Liver (tissue), 3 donors: ENCODE data around the gene STIM1.

ENCODE experiments used
- EGR1 ChIP-seq, 2 donors: IDR thresholded peaks; 2 replicates each; pipeline ENCODE4 v1.6.1; 2016 to 2018; ENCODE audit warnings: antibody characterized with exemption in 2 of 2, low read depth in 2 of 2
- GABPA ChIP-seq, 2 donors: IDR thresholded peaks in 1 of 2; conservative IDR thresholded peaks in 1 of 2; 2 replicates each; pipeline ENCODE4 v1.6.1; 2016; ENCODE audit warnings: antibody characterized with exemption in 2 of 2, mild to moderate bottlenecking in 1 of 2, moderate library complexity in 1 of 2
- JUND ChIP-seq, 2 donors: IDR thresholded peaks; 2 replicates each; pipeline ENCODE4 v1.6.1; 2016; ENCODE audit warnings: antibody characterized with exemption in 2 of 2
- RAD21 ChIP-seq, 2 donors: IDR thresholded peaks; 2 replicates each; pipeline ENCODE4 v1.6.1; 2016; ENCODE audit warnings: antibody characterized with exemption in 2 of 2, mild to moderate bottlenecking in 2 of 2
- SP1 ChIP-seq: IDR thresholded peaks from 2 replicates; pipeline ENCODE4 v1.6.1; 2018; ENCODE audit warnings: antibody characterized with exemption, mild to moderate bottlenecking
- TF ChIP-seq, protein P1 (sequence below): fragments of 150-350 bp; IDR thresholded peaks from 2 replicates; pipeline ENCODE4 v1.5.1; 2017; ENCODE audit warnings: improper control_type of control experiment, low read depth, low read length; ENCODE audit not compliant: missing input control
- TF ChIP-seq, protein P2 (sequence below): IDR thresholded peaks from 2 replicates; pipeline ENCODE4 v1.6.1; 2016; ENCODE audit warnings: antibody characterized with exemption
- TF ChIP-seq, protein P3 (sequence below): IDR thresholded peaks from 2 replicates; pipeline ENCODE4 v1.6.1; 2016; ENCODE audit warnings: antibody characterized with exemption, mild to moderate bottlenecking
- TF ChIP-seq, protein P4 (sequence below): IDR thresholded peaks from 2 replicates; pipeline ENCODE4 v1.6.1; 2016; ENCODE audit warnings: antibody characterized with exemption
- donor health status: healthy.
- donor health status: healthy.

DNA sequence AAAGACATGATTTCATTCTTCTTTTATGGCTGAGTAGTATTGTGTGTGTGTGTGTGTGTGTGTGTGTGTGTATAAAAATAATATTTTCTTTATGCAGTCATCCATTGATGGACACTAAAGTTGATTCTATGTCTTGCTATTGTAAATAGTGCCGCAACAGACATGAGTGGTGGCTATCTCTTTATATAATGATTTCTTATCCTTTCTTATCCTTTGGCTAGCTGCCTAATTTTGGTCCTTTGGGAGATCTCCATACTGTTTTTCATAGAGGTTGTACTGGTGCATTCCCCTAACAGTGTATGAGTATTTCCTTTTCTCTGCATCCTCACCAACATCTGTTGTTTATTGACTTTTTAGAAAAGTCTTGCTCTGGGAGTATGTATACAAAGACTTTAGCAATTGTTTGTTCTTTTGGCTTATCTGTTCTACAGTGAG, 107.0 kb downstream of the STIM1 start:
- TF ChIP-seq, protein P1, sequence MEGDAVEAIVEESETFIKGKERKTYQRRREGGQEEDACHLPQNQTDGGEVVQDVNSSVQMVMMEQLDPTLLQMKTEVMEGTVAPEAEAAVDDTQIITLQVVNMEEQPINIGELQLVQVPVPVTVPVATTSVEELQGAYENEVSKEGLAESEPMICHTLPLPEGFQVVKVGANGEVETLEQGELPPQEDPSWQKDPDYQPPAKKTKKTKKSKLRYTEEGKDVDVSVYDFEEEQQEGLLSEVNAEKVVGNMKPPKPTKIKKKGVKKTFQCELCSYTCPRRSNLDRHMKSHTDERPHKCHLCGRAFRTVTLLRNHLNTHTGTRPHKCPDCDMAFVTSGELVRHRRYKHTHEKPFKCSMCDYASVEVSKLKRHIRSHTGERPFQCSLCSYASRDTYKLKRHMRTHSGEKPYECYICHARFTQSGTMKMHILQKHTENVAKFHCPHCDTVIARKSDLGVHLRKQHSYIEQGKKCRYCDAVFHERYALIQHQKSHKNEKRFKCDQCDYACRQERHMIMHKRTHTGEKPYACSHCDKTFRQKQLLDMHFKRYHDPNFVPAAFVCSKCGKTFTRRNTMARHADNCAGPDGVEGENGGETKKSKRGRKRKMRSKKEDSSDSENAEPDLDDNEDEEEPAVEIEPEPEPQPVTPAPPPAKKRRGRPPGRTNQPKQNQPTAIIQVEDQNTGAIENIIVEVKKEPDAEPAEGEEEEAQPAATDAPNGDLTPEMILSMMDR: no peak
- TF ChIP-seq, protein P2, sequence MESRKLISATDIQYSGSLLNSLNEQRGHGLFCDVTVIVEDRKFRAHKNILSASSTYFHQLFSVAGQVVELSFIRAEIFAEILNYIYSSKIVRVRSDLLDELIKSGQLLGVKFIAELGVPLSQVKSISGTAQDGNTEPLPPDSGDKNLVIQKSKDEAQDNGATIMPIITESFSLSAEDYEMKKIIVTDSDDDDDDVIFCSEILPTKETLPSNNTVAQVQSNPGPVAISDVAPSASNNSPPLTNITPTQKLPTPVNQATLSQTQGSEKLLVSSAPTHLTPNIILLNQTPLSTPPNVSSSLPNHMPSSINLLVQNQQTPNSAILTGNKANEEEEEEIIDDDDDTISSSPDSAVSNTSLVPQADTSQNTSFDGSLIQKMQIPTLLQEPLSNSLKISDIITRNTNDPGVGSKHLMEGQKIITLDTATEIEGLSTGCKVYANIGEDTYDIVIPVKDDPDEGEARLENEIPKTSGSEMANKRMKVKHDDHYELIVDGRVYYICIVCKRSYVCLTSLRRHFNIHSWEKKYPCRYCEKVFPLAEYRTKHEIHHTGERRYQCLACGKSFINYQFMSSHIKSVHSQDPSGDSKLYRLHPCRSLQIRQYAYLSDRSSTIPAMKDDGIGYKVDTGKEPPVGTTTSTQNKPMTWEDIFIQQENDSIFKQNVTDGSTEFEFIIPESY: no peak
- no peak for TF ChIP-seq EGR1 (IDR thresholded peaks at IDR 0.05; ENCODE audit: low read depth in 2 of 2)
- TF ChIP-seq, protein P3, sequence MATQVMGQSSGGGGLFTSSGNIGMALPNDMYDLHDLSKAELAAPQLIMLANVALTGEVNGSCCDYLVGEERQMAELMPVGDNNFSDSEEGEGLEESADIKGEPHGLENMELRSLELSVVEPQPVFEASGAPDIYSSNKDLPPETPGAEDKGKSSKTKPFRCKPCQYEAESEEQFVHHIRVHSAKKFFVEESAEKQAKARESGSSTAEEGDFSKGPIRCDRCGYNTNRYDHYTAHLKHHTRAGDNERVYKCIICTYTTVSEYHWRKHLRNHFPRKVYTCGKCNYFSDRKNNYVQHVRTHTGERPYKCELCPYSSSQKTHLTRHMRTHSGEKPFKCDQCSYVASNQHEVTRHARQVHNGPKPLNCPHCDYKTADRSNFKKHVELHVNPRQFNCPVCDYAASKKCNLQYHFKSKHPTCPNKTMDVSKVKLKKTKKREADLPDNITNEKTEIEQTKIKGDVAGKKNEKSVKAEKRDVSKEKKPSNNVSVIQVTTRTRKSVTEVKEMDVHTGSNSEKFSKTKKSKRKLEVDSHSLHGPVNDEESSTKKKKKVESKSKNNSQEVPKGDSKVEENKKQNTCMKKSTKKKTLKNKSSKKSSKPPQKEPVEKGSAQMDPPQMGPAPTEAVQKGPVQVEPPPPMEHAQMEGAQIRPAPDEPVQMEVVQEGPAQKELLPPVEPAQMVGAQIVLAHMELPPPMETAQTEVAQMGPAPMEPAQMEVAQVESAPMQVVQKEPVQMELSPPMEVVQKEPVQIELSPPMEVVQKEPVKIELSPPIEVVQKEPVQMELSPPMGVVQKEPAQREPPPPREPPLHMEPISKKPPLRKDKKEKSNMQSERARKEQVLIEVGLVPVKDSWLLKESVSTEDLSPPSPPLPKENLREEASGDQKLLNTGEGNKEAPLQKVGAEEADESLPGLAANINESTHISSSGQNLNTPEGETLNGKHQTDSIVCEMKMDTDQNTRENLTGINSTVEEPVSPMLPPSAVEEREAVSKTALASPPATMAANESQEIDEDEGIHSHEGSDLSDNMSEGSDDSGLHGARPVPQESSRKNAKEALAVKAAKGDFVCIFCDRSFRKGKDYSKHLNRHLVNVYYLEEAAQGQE: no peak
- TF ChIP-seq GABPA (IDR thresholded peaks at IDR 0.05 in 1 of 2, conservative IDR thresholded peaks at IDR 0.05 in 1 of 2): no peak
- TF ChIP-seq SP1: no peak
- TF ChIP-seq, protein P4, sequence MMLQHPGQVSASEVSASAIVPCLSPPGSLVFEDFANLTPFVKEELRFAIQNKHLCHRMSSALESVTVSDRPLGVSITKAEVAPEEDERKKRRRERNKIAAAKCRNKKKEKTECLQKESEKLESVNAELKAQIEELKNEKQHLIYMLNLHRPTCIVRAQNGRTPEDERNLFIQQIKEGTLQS: no peak
- TF ChIP-seq JUND (IDR thresholded peaks at IDR 0.05): no peak
- TF ChIP-seq RAD21 (IDR thresholded peaks at IDR 0.05): no peak
